Measurements from ENCODE around the gene CD200.
"Not testable (repeated sequence)": the region's sequence is repeated elsewhere in the genome, so short reads cannot be mapped to it uniquely, and the experiment has no call there.

The CD200 gene

DNA sequence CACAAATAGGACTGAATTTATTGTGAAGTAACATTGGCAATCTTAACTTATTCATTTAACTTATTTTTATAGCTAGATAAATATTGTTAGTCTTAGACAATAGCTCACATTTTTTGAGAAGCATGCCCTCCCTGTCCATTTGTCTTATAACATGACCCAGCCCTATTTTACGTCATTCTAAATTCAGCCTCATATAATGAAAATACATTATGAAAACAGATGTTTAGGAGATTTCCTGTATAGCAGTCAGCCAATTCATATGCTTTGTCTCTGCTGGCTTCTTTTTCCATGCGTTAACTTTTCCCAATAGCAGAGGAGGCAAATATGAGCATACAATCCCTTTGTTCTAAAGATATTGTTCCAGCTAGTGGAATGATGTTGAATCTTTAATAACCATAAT lies 29.3 kb downstream of the CD200 start:
- DNase-seq = no peak

DNA sequence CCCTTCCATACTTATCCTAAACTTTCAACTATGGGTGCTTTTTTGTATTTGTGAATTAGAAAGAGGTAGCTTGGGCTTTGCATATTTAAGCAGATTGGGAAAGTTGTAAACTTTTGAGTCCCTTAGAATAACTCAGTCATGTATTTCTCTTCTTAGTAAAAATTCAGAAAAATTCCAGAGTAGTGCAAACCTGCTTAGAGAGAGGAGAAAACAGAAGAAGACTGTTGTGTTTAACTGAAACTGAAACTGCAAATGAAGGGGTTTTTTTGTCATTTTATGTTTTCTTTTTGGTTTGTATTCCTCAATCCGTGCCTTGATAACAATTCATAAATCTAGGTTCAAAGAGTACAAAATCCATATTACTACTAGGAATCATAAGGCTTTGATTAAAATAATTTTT lies 31.3 kb downstream of the CD200 start:
- DNase-seq = no peak

DNA sequence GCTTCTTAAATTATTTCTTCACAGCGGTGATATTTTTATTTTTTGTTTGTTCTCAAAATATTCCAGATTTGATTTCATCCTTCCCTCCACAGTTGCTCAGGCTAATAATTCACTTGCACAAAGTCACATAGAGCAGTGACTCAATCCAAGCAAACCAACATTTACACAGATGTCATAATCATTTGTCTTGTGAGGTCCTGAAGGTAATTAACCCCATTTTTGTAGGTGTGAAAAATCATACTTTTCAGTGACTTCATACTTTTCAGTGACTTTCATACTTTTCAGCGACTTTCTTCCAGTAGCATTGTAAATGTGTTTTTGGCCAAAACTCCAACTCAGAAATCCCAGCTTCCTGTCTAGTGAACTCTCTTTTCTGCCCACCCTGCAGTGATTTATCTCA lies 32.1 kb downstream of the CD200 start:
- DNase-seq = no peak

DNA sequence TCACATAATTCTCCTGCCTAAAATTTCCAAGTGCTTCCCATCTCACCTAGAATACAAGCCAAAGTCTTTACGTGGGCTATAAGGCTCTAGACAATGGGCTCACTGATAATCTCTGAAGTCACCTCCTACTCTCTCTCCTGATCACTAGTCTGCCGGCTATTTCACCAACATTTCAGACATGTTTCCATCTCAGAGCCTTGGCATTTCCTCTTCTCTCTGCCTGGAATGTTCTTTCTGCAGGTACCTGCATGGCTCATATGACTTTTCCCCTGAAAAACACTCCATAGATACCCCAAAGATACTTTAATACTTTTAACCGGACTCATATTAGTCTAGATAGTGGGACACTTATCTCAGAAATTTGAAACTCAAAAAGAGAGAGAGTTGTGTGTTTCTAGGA lies 32.7 kb downstream of the CD200 start:
- no peak for DNase-seq

DNA sequence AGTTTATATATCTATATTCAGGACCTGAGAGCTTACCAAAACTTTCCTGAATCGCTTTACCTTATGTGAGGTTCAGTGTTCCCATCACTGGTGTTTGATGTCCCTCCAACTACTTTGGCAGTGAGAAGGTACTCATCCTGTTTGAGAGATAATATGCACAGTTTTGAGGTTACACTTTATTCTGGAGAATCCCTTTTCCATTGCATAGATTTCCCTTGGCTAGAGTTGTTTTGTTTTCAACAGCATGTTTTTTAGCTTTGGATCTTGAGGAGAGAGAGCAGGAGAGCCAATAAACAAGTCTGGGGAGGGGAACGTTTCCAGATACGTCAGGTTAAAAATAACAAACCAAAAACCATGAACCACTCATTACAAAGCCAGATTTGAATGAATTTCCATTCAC lies 33.6 kb downstream of the CD200 start:
- DNase-seq = no peak

DNA sequence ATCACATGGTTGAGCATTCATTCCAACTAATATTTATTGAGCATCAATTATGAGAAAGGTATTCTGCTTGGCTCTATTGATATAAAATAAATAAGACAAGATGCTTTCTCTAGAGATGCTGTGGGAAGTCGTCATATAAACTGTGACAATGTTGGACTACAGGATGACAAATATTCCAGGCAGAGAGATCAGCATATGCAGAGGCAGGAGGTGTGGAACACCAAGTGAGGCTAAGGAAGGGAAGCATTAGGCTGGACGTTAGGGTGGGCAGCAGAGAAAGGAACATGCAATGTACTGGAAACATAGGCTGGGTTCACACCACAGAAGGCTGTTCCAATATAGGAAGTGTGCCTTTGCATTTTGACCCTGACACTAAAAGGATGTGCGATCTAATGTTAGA lies 38.6 kb downstream of the CD200 start:
- DNase-seq = peak; percentile 27

DNA sequence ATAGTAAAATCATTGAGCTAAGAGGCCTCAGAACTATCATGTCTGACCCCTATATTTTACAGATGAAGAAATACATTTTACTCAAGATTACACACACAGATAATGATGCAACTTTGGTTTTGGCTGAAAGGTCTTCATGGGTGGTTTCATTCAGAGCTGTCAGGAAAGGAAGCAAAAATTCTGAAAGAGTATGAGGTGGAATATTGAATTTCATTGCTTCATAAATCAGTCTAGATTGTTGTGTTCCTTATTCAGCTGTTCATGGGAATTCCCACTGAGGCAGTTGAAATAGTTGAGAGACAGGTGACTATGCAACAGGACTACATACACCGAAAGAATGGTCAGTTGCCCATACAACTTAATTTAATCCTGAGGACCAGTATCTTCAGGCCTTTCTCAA lies 39.4 kb downstream of the CD200 start:
- peak; percentile 81 for DNase-seq

DNA sequence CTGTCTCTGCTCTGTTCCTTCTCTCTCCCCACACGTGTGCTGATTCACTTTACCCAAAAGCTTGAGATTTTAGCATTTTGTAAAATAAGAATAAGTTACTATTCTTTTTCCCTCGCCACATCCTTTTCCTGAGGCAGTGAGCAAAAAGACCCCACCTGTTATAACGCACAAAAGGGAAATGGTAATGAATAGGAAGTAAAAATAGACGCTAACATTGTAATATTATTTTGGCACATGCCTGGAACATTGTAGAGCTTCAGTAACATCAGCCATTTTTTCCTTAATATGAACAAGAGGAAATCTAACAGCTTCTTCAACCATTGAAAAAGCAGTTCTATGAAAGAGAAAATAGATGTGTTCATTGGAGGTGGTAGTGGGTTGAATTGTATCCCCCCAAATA lies 40.5 kb downstream of the CD200 start:
- no peak for DNase-seq

DNA sequence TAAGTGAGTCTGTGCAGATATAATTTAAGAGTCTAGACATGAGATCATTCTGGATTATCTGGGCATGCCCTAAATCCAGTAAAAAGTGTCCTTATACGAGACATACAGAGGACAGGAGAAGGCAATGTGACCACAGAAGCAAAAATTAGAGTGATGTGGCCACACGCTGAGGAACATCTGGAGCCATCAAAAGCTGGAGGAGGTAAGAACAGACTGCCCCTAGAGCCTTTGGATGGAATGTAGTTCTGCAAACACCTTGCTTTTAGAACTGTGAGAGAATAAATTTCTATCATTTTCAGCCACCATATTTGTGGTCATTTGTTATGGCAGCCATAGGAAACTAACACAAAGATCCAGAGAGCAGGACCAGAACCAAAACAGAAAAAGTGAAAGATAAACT lies 41.0 kb downstream of the CD200 start:
- peak; percentile 33 for DNase-seq

DNA sequence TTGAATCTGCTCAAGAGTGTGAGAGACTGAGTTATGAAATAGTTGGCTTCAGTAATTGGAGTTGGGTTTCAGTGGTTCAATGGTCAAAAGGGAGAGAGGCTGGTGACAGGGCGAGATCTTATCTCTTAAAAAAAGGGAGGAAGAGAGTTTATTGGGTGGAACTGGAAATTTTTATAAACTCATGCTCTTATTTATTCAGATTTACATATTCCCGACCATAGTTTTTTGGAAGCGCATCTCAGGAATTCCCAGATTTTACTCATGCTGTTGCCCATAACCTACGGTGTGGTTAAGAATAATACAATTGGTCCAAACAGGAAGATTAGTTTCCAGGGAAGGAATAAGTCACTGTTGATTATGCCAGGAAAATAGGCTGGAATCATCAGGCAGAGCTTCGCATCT lies 41.4 kb downstream of the CD200 start:
- DNase-seq = peak; percentile 51

DNA sequence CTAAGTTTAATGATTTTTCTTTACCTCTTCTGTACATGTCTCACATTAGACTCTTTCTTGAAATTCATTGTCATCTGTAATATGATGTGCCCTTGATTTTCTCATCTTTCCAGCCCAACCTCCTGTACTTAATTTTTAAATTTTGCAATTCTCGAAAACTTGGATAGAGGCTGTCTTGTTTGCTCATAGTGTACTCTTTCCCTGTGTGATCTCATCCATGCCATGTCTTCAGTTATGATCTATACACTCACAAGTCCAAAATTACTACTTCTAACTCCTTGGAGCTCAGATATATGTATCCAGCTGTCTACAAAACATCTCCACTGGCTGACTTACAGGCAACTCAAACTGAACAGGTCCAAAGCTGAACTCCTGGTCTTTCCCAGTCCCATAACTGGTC lies 42.2 kb downstream of the CD200 start:
- DNase-seq = no peak

DNA sequence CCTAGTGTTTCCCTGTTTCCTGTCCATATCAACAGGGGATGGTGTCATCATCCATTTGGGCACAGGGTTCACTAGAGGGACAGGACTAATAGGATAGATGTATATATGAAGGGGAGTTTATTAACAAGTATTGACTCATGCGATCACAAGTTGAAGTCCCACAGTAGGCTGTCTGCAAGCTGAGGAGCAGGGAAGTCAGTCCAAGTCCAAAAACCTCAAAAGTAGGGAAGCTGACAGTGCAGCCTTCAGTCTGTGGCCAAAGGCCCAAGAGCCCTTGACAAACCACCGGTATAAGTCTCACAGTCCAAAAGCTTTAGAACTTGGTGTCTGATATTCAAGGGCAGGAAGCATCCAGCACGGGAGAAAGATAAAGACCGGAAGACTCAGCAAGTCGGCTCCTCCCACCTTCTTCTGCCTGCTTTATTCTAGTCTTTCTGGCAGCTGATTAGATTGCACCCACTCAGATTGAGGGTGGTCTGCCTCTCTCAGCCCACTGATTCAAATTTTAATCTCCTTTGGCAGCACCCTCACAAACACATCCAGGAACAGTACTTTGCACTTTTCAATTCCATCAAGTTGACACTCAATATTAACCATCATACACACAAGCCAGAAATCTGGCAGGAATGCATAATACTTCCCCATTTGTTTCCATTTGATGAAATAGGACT lies 43.4 kb downstream of the CD200 start:
- peak; percentile 27 for DNase-seq

DNA sequence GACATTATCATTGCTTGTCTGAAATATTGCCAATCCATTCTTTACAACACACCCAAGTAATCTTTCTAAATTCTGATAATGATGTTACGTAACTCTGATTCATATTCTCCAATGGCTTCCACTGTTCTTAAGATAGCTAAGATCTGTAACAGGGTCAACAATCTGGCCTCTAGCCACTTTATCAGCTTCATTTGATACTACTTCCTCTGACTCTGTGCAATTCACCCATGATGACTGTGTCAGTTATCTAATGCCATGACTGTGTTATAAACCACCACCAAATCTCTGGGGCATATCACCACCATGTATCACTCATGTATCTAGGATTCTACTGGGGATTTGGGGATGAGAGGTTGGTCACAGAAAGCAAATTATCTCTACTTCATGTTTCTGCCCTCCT lies 44.0 kb downstream of the CD200 start:
- peak; percentile 90 for DNase-seq

DNA sequence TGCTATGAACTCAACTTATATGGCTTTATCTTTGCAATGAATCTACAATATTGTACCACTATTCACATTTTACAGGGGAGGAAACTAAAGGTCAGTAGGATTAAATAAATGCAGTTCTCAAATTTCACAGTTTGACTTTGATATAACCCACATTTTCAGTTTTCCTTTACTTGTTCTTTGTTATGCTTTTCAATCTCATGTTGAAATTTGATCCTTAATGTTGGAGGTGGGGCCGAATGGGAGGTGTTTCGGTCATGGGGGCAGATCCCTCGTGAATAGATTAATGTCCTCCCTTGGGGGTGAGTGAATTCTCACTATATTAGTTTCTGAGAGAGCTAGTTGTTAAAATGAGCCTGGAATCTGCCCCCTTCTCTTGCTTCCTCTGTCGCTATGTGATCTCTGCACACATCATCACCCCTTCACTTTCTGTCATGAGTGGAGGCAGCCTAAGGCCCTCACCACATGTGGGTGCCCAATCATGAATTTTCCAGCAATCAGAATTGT lies 44.7 kb downstream of the CD200 start:
- DNase-seq = no peak

DNA sequence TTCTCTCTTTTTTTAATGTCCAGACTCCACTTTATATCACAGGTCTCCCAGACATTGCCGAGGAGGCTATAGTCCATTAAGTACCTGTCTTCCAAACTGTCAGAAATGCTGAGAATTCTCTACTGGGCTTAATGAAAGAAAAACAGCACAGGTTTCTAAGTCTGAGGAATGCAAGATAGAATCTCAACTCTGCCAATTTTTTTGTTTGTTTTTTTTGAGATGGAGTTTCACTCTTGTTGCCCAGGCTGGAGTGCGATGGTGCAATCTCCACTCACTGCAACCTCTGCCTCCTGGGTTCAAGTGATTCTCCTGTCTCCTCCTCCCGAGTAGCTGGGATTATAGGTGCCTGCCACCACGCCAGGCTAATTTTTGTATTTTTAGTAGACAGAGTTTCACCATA lies 45.4 kb downstream of the CD200 start:
- not testable (repeated sequence) for DNase-seq

DNA sequence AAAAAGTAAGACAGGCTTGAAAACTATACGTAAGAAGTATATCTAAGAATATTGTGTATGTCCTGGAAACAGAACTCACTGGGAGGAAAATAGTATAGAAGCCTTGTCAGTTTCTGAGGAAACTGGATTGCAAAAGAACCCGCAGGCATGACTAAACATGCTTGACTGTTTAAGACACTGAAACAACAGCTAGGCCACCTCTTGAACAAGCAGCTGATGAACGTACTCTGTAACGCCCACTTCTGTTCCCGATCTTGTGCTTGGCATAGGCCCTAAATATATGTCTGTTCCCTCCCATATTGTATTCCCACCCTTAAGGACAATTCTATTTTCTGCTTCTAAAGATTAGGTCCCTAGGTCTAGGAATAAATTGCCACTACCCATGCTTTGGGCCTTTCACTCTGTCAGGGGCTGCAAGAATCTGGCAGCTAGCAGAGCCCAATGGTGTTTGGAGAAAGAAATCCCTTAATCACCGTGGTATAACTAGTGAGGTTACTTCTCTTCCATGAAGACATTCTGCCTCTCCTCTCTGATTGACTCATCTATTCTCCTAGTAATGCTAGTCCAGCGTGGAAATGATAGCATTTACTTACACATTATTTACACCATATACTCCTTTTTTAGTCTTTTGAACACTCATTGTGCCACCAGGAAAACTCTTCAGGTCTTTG lies 46.2 kb downstream of the CD200 start:
- peak; percentile 94 for DNase-seq

DNA sequence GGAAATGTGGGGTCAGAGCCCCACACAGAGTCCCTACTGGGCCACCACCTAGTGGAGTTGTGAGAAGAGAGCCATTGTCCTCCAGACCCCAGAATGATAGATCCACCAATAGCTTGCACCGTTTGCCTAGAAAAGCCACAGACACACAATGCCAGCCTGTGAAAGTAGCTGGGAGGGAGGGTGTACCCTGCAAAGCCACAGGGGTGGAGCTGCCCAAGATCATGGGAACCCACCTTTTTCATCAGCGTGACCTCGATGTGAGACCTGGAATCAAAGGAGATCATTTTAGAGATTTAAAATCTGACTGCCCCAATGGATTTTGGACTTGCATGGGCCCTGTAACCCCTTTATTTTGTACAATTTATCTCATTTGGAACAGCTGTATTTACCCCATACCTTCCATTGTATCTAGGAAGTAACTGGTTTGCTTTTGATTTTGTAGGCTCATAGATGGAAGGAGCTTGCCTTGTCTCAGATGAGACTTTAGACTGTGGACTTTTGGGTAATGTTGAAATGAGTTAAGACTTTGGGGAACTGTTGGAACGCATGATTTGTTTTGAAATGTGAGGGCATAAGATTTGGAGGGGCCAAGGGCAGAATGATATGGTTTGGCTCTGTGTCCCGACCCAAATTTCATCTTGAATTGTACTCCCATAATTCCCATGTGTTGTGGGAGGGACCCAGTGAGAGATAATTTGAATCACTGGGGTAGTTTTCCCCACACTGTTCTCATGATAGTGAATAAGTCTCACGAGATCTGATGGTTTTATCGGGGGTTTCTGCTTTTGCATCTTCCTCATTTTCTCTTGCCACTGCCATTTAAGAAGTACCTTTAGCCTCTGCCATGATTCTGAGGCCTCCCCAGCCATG lies 49.0 kb downstream of the CD200 start:
- DNase-seq = no peak

DNA sequence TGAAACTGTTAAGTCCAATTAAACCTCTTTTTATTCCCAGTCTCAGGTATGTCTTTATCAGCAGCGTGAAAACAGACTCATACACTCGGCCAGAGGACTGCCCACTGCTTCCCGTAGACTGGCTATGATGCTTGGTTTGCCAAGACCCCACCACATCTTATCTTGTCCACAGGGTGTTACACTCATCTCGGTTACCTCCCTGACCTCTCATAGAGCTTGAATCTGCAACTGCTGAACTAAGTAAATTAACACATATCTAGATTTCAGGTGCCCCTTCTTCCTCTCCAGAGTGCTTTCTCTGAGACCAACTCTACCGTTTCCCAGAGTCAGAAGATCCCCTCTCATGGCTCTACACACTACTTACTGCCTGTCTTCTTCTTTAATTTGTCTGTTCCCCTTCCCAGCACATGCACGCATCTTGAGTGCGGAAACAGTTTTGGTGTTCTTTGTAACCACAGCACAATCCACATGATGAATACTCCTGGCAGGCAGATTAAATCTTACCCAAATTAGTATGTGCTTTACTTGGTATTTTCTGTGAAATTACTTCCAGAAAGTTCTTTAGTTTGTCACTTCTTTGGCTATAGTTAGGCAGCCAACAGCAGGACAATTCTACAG lies 49.7 kb downstream of the CD200 start:
- DNase-seq = peak; percentile 32

DNA sequence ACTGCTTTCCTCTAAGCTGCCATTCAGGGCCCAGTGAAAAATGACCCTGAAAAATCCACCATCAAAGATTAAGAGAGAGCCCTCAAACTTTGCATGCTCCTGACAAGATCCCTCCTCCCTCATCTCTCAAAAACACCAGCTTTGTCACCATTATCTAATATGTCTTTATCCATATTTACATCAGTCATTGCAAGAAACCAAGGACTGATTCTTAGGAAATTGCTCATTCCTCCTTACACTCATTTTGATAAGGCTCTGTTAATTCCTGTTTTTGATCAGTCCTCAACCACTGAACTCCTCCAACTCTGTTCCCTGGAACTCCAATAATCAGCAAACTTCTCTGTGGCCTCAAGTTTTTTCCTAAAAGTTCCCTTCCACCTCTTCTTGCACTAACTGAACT lies 51.8 kb downstream of the CD200 start:
- no peak for DNase-seq

DNA sequence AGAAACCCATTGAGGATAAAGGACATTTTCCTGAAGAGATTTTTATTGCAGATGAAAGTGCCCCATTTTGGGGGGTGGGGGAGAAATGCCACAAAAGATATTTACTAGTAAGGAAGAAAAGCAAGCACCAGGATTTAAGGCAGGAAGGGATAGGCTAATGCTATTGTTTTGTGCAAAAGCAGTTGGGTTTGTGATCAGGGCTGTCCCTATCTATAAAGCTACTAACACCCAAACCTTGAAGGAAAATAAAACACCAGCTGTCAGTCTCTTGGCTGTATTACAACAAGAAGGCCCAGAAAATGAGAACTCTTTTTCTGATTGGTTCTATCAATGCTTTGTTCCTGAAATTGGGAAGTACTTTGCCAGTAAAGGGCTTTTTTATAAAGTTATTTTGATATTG lies 56.0 kb downstream of the CD200 start:
- DNase-seq = no peak

DNA sequence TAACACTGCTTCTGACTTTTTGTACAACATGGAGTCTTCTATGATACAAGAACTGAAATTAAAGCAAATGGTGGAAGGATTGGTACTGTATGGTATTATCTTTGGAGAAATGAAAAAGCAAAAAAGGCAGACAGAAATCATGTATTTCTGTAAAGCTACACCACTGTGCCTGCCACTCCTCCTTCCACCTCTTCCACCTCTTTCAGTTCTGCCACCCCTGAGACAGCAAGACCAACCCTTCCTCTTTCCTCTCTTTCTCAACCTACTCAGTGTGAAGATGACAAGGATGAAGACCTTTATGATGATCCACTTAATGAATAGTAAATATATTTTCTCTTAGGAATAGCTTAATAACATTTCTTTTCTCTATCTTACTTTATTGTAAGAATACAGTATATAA lies 57.0 kb downstream of the CD200 start:
- DNase-seq = peak; percentile 9

DNA sequence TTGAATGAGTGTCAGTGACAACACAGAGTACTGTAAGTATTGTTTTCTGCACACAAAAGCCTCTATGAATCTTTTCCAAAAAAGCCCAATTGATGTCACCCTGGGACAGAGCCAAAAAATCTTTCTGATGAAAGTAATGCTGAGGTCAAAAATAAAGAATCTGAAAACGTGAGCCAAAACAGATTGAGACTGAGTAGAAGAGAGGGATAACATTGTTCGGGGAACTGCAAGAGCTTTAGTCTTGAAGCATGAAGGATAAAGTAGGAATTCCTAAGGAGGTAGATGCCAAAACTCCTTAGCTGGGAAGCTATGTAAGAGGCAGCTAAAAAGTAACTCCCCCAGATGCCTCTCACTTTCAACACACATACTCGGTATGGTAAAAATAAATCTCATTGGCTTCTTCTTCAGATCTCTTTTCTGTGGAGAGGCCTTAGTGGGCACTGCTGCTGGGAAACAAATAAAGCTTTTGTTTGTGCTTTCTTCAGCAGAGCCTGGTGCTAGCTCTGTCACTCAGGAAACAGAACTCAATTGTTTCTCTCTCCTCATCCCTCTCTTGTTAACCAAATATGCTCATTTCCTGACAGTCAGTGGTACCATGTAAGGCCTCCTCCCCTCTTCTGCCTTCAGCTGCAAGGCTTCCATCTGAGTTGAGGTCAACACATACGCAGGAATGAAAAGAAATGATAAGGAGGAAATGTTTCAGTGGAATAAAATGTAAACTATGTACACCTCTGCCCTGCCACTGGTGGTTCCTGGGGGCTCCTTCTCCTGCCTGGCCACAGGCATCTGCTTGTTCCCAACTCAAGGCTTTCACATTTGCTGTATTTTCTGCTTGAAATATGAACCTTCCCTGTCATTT lies 58.1 kb downstream of the CD200 start:
- DNase-seq = no peak
